GM18498 (cell line): ENCODE measurements around the gene GCAT.

Source experiments
- ATAC-seq: cut with Tn5 transposase; IDR thresholded peaks from one replicate; pipeline ENCODE4 v1.9.1; 2021; ENCODE audit warnings: mild to moderate bottlenecking, moderate library complexity; ENCODE audit not compliant: unreplicated experiment

The GCAT gene

DNA sequence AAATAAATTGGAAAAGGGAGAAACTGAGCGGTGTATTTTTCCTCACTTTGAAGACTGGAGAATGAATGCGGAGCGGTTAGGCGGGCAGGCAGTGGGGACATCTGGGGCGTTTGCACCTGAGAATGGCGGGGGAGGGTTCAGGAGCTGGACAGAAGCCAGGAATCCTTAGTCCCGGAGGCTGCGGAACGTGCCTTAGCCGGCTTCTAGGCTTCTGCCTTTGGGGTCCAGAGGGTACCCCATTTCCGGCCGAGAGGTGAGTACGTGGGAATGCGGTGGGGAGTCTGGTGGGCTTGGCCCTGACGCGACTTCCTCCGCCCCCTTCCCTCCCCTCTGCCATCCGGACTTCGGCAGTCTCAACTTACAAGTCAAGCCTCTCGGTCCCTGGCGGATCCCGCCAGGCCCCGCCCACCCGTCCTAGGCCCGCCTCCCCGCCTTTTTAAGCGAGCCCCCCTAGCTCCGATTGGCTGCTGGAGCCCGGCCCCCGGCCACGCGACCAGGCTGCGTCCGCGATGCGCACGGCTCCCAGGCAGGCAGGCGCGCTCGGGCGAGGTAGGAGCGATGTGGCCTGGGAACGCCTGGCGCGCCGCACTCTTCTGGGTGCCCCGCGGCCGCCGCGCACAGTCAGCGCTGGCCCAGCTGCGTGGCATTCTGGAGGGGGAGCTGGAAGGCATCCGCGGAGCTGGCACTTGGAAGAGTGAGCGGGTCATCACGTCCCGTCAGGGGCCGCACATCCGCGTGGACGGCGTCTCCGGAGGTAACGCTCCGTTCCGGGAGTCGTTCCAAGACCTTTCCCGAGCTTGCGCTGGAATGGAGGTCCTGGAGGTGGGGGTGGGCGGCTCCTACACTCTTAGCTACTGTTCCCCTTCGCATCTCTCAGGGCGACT lies at the start of gene GCAT:
Gene GCAT (plus strand): TSS at position 525 of the 884 bp plus-strand sequence. CDS start 34 bp downstream, at position 559.
- peak; percentile 89 for ATAC-seq

DNA sequence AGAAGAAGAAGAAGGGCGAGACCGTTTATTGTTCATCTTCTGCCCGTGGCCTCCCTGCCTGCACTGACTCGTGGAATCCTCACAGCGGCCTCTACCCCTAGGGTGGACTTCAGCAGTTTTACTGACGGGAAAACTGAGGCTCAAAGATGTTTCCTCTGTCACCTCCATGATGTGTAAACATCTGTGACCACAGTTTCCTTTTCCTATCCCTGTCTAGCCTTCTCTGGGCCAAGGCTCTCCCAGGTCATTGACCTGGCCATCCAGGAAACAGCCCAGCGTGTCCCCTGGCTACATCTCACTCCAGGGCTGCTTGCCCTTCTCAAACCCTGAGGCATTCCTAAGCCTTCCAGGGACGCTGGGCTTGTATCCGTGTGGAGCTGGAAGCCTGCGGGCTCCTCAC lies 49.0 kb upstream of the GCAT start:
- no peak for ATAC-seq

DNA sequence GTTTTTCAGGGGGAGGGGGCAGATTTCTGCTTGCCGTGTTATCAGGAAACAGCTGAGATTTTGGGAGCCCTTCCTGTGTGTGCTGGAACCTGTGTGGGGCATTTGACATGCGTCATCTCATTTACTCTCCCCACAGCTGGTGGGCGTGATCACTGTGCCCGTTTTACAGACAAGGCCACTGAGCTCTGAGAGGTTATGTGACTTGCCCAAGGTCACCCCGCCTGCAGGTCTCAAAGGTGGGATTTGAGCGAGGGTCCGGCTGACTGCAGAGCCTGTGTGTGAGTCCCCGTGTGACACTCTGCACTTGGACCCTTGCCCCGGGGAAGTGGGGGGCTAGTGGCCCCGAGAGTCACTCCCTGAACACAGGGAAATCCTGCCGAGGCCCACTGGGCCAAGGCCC lies 48.5 kb upstream of the GCAT start:
- ATAC-seq, result no peak

DNA sequence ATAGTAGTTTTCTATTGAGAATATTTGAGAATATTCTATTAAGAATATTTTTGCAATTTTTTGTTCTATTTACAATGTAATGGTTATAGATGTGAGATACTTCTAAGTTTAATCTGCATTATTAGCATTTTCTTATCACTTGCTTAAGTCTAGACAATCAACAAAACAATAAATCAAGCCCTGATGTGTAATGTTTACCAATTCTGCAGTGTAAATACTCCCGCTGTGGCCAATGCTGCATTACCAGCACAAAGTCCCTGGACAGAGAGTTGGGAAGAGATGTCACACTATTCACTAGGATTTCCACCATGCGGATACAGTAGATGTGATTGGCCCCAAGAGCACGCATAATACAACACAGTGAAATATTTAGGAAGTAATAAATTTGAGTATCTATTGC lies 47.6 kb upstream of the GCAT start:
- ATAC-seq, result no peak

GRCh38 chr22:37762389-37762836 lies 45.3 kb upstream of the GCAT start:
- no peak for ATAC-seq

DNA sequence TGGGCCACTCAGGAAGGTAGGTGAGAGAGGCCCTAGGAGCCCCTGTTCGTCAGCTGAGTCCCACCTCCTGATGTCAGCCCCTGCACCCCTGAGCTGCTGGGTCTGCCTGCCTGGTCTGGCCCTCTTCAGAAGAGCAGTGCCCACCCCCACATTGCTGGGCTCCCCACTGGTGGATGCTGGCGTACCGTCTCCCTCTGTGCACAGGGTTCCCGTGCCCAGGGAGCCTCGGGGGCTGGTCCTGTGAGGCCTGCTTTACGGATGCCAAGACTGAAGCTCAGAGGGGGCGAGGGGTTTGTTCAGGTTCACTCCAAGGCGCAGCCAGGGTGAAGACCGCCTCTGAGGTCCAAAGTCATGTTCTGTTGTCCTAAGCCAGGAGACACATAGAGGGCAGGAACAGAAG lies 44.7 kb upstream of the GCAT start:
- no peak for ATAC-seq

DNA sequence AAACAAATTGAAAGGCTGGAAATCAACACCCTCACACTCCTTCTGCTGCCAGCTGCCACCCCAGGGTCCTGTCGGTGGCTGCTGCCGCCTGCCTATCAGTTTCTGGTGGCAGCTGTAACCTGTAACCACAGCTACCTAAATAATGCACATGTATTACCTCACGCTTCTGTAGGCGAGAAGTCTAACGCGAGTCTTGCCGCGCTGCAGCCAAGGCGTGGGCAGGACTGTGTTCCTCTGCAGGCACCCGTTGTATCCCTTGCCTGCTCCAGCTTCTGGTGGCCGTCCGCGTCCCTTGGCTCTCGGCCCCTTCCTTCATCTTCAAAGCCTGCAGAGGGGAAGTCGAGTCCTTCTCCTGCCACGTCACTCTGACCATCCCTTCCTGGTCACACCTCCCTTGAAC lies 44.1 kb upstream of the GCAT start:
- no peak for ATAC-seq

DNA sequence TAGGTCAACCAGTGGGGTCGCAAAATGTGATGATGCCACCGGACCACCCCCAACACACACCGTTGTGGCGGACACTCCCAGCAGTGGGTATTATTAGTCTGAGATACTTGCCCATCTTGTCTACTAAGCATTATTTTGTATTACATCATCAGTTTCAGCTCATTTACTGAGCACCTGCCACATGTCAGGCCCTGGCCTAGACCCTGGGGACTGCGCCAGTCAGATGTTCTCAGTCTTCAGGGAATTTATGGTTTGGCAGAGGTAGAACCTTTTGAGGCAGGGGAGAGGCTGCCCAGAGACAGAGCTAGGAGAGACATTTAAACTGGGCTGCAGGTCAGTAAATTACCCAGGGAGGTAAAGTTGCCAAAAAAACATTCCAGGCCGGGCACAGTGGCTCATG lies 43.1 kb upstream of the GCAT start:
- ATAC-seq, result no peak

GRCh38 chr22:37765498-37765897 lies 42.2 kb upstream of the GCAT start:
- ATAC-seq, result no peak

GRCh38 chr22:37765953-37766576 lies 41.7 kb upstream of the GCAT start:
- ATAC-seq, result no peak

- no peak for ATAC-seq
Observed at GRCh38 chr22:37768273-37768672, 39.5 kb upstream of the GCAT start.

DNA sequence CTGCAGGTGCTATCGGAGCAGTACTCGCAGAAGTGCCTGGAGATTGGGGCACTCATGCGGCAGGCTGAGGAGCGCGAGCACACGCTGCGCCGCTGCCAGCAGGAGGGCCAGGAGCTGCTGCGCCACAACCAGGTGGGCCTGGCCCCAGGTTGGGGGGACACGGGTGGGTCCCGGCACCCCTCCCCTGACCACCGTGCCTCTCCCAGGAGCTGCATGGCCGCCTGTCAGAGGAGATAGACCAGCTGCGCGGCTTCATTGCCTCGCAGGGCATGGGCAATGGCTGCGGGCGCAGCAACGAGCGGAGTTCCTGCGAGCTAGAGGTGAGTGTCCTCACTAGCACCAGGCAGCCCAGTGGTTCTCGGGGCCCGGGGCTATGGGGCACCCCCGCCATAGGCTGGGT lies 38.7 kb upstream of the GCAT start:
- ATAC-seq, result no peak

- ATAC-seq, result no peak
Observed at GRCh38 chr22:37771081-37771480, 36.7 kb upstream of the GCAT start.

GRCh38 chr22:37771702-37772427 lies 35.9 kb upstream of the GCAT start:
- no peak for ATAC-seq

DNA sequence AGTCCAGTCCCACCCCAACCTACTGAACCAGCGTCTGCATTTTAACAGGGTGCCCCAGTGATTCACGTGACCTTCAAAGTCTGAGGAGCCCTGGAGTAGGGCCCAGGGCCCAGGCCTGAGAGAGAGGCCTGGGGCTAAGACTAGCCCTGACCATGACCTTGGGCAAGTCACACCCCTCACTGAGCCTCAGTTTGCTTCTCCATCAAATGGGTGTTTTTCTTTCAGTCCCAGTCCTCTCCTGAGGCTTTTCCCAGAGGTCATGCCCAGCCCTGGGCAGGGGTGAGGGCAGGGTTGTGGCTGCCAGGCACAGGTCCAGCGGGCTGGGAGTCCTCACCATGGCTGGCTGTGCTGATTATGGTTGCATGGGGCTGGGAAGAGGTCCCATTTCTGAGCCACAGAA lies 33.0 kb upstream of the GCAT start:
- ATAC-seq, result no peak

DNA sequence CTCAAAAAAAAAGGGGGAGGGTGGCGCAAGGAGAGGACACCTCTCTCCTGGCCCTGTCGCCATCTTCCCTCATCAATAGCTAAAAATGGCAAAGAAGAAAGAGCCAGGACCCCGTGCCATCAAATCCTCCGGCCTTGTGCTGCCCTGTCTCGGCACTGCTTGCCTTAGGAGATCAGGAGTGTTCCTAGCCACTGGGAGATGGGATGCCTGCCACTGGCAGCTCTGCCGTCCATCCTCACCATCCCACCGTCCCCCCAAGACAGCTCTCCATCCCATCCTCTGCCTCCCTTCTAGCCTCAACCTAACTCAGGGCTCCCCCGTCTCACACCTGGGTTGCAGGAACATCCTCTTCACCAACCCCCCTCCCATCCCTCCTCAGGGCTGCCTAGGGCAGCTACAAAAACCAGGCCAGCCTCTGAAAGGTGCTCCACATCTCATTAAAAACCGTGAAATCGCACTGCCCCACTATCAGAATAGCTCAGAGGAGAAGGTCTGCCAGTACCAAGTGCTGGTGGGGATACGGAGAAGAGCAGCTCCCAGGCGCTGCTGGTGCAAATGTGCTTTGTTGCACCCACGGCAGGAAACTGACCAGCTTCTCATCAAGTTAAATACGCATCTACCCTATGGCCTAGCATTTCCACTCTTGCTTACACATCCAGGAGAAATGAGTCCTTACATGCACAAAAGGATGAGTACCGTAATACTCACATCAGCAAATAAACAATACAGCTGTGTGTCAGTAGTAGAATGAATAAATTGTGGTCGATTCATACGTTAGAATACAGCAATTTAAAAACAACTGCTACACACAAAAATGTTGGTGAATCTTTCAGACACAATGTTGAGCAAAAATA lies 31.7 kb upstream of the GCAT start:
- ATAC-seq, result no peak

DNA sequence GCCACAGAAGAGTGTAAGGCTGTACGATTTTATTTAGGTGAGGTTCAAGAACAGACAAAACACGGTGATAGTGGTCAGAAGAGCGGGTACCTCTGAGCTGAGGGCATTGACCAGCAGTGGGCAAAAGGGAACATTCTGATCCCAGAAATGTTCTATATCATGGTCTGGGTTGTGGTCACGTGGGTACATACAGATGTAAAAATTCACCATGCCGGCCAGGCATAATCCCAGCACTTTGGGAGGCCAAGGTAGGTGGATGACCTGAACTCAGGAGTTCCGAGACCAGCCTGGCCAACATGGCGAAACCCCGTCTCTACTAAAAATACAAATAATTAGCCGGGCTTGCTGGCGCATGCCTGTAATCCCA lies 31.1 kb upstream of the GCAT start:
- ATAC-seq, result no peak

- ATAC-seq, result peak; percentile 45
Observed at GRCh38 chr22:37777122-37777687, 30.5 kb upstream of the GCAT start.

GRCh38 chr22:37778370-37779009 lies 29.2 kb upstream of the GCAT start:
- no peak for ATAC-seq

GRCh38 chr22:37781434-37782059 lies 26.2 kb upstream of the GCAT start:
- ATAC-seq, result no peak
